Ascending aorta (tissue), 2 donors: ENCODE results near the gene ANO9. TPM values are rescaled to one million over a fixed set of nuclear protein-coding genes. Genes with fewer than 3 reads are reported as not detected.
A peak's percentile ranks its signal among the peaks of the same experiment; 100 is the strongest.
"Not testable (repeated sequence)": the region's sequence is repeated elsewhere in the genome, so short reads cannot be mapped to it uniquely, and the experiment has no call there.

Source experiments
- DNase-seq, 2 donors: peaks; one replicate each; pipeline ENCODE4 v3.0.0-alpha.2; 2019; ENCODE audit warnings: low spot score in 2 of 2
- H3K27ac ChIP-seq, 2 donors: fragments of 200-600 bp; sonication (generic); one replicate each; pipeline ENCODE4 v1.5.1; 2016 to 2017; ENCODE audit warnings: mild to moderate bottlenecking in 1 of 2
- H3K27me3 ChIP-seq: fragments of 200-600 bp; sonication (generic); one replicate; pipeline ENCODE4 v1.5.1; 2017
- H3K36me3 ChIP-seq, 2 donors: fragments of 200-600 bp; sonication (generic); one replicate each; pipeline ENCODE4 v1.5.1; 2016
- H3K4me1 ChIP-seq, 2 donors: fragments of 200-600 bp; sonication (generic); one replicate each; pipeline ENCODE4 v1.5.1; 2016 to 2017; ENCODE audit warnings: mild to moderate bottlenecking in 1 of 2
- H3K4me3 ChIP-seq, 2 donors: fragments of 200-600 bp; sonication (generic); one replicate each; pipeline ENCODE4 v1.5.1; 2016 to 2017; ENCODE audit warnings: mild to moderate bottlenecking in 1 of 2
- H3K9me3 ChIP-seq, 2 donors: fragments of 200-600 bp; sonication (generic); one replicate each; pipeline ENCODE4 v1.5.1; 2016
- CTCF ChIP-seq, 3 experiments: fragments of 200-600 bp in 2 of 3; fragments of 450-650 bp in 1 of 3; sonication (generic) in 2 of 3; IDR thresholded peaks; one replicate each; pipeline ENCODE4 v1.5.1; 2016 to 2019; ENCODE audit warnings: antibody characterized with exemption in 3 of 3, mild to moderate bottlenecking in 1 of 3, moderate library complexity in 1 of 3
- intact Hi-C: fragments of 100-400 bp; cut with DNase I; formaldehyde crosslinking; loops from one replicate; pipeline ENCODE4 v1.15.1; 2023
- total RNA-seq: library from RNA; depleted of rRNA; stranded (reverse); fragments of >200 nt; gene quantifications from one replicate; pipeline ENCODE4 v1.1.0, GENCODE V29; 2016

Gene ANO9
- total RNA-seq, 1 donor from 2014 or later, result 4.0 TPM

GRCh38 chr11:415640-416041 is 26.2 kb downstream of the ANO9 start:
- Histone ChIP-seq H3K4me1 (no peaks in the 10 kb centered on the region), H3K27me3 (peaks cover 8% of the 10 kb centered on the region), H3K27ac (peak overlapping the region in 1 of 2 donors; percentile 16), H3K36me3 (no peaks in the 10 kb centered on the region), H3K9me3 (no peaks in the 10 kb centered on the region), H3K4me3 (peak overlapping the region; percentile 38 to 51)
- no peak for TF ChIP-seq CTCF (IDR thresholded peaks at IDR 0.05)
- DNase-seq, result peak in 1 of 2 donors; percentile 4
- intact Hi-C loops, result no loop called here

GRCh38 chr11:414318-414857 is 27.4 kb downstream of the ANO9 start:
- intact Hi-C loops, result no loop called here
- Histone ChIP-seq H3K4me1 (no peaks in the 10 kb centered on the region), H3K9me3 (no peaks in the 10 kb centered on the region), H3K36me3 (no peaks in the 10 kb centered on the region), H3K27me3 (peaks cover 8% of the 10 kb centered on the region), H3K27ac (no peak overlapping the region), H3K4me3 (peak overlapping the region in 1 of 2 donors; percentile 51)
- TF ChIP-seq CTCF (IDR thresholded peaks at IDR 0.05), result no peak
- peak in 1 of 2 donors; percentile 7 for DNase-seq

DNA sequence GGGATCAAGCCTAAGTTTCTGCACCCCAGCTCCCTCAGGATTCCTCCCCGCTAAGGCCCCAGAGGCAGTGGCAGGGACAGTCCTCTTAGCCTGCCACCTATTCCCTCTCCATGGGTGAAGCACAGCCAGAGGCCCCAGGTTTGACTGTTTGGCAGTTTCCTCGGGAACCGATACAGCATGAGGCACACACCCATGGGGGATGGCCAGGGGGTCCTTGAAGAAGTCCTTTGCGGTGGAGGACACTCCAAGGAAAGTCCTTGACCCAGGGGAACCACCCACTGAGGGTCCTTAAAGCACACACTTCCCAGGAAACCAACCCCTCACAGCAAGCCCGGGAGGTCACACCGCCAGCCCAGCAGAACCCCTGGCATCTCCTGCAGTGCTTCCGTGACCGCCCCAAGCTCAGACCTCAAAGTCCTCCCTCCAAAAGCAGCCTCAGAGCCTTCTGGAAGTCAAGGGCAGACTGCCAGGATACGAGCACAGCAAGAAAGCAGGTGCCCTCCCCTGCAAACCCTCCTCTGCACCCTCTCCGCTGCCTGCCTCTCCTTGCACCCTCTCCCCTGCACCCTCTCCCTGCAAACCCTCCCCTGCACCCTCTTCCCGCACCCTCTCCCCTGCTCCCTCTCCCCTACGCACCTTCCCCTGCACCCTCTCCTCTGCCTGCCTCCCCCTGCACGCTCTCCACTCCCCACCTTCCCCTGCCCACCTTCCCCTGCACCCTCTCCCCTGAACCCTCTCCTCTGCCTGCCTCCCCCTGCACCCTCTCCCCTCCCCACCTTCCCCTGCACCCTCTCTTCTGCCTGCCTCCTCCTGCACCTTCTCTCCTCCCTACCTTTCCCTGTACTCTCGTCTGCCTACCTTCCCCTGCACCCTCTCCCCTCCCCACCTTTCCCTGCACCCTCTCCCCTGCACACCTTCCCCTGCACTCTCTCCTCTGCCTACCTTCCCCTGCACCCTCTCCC is 28.4 kb downstream of the ANO9 start:
- no peaks in the 10 kb centered on the region for H3K36me3 ChIP-seq
- DNase-seq, result peak in 1 of 2 donors; percentile 7
- H3K9me3 ChIP-seq, result no peaks in the 10 kb centered on the region
- H3K27ac ChIP-seq, result no peak overlapping the region
- H3K4me1 ChIP-seq, result no peaks in the 10 kb centered on the region
- no peak for TF ChIP-seq CTCF (IDR thresholded peaks at IDR 0.05)
- H3K27me3 ChIP-seq, result peaks cover 8% of the 10 kb centered on the region
- no peak overlapping the region for H3K4me3 ChIP-seq
- intact Hi-C loops, result no loop called here

GRCh38 chr11:412641-413119 is 29.1 kb downstream of the ANO9 start:
- peak in 1 of 2 donors; percentile 6 for DNase-seq
- Histone ChIP-seq H3K4me3 (no peak overlapping the region), H3K27ac (no peak overlapping the region), H3K4me1 (no peaks in the 10 kb centered on the region), H3K9me3 (no peaks in the 10 kb centered on the region), H3K36me3 (no peaks in the 10 kb centered on the region), H3K27me3 (peaks cover 8% of the 10 kb centered on the region)
- intact Hi-C loops, result no loop called here
- no peak for TF ChIP-seq CTCF (IDR thresholded peaks at IDR 0.05)

DNA sequence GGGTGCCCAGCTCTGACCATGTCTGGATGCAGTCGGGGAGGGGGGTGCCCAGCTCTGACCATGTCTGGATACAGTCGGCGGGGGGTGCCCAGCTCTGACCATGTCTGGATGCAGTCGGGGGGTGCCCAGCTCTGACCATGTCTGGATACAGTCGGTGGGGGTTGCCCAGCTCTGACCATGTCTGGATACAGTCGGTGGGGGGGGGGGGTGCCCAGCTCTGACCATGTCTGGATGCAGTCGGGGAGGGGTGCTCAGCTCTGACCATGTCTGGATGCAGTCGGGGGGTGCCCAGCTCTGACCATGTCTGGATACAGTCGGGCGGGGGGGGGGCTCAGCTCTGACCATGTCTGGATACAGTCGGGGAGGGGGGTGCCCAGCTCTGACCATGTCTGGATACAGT is 30.3 kb downstream of the ANO9 start:
- H3K36me3 ChIP-seq, intact Hi-C loops, H3K9me3 ChIP-seq, H3K4me1 ChIP-seq, H3K27me3 ChIP-seq, H3K27ac ChIP-seq, H3K4me3 ChIP-seq: not testable (repeated sequence)
- peak in 1 of 2 donors; percentile 6 for DNase-seq

DNA sequence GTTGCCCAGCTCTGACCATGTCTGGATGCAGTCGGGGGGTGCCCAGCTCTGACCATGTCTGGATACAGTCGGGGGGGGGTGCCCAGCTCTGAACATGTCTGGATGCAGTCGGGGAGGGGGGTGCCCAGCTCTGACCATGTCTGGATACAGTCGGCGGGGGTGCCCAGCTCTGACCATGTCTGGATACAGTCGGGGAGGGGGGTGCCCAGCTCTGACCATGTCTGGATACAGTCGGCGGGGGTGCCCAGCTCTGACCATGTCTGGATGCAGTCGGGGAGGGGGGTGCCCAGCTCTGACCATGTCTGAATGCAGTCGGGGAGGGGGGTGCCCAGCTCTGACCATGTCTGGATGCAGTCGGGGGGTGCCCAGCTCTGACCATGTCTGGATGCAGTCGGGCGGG is 31.1 kb downstream of the ANO9 start:
- H3K36me3 ChIP-seq, intact Hi-C loops: not testable (repeated sequence)

More for the DNA sequence above, 31.1 kb downstream of the ANO9 start:
- not testable (repeated sequence) for DNase-seq, H3K4me3 ChIP-seq, H3K27ac ChIP-seq, H3K27me3 ChIP-seq, H3K4me1 ChIP-seq, H3K9me3 ChIP-seq
